OCI-LY7 (cell line): ENCODE data around the gene TMEM51. TPM values are rescaled to one million over a fixed set of nuclear protein-coding genes. Genes with fewer than 3 reads are reported as not detected.

Experiments
- BruUV-seq: library from RNA; stranded (reverse); fragments of 400-500 nt; replicated peaks from 2 replicates; lab custom pipeline; 2021; lab: Mats Ljungman, UMichigan
- CTCF ChIA-PET: fragments of 300-600 bp; sonication (Branson Sonifier 250); formaldehyde crosslinking; loops from one replicate; lab custom pipeline; 2022; ENCODE audit warnings: antibody characterized with exemption; ENCODE audit not compliant: unreplicated experiment; lab: Charles Lee
- POLR2A ChIA-PET: fragments of 300-600 bp; sonication (Branson Sonifier 250); formaldehyde crosslinking; loops from one replicate; lab custom pipeline; 2022; ENCODE audit warnings: antibody characterized with exemption; lab: Charles Lee
- DNase-seq: peaks from one replicate; pipeline ENCODE4 v3.0.0-alpha.2; 2015; ENCODE audit warnings: low spot score
- H2AFZ ChIP-seq: fragments of 200-600 bp; sonication (generic), shearing (Covaris generic); 2 replicates; pipeline ENCODE4 v1.6.1; 2014; ENCODE audit warnings: mild to moderate bottlenecking, antibody characterized with exemption, low read length, moderate library complexity
- H3K27ac ChIP-seq: fragments of 200-600 bp; sonication (generic); 2 replicates; pipeline ENCODE4 v1.5.1; 2014; ENCODE audit warnings: mixed run types, low read depth, mild to moderate bottlenecking, moderate library complexity, low read length, inconsistent platforms; ENCODE audit not compliant: poor library complexity, severe bottlenecking
- H3K36me3 ChIP-seq: fragments of 200-600 bp; sonication (generic); 2 replicates; pipeline ENCODE4 v1.6.1; 2014; ENCODE audit warnings: mild to moderate bottlenecking, antibody characterized with exemption, low read length, moderate library complexity, mixed read lengths; ENCODE audit not compliant: insufficient read depth
- H3K4me1 ChIP-seq: fragments of 200-600 bp; sonication (generic); 2 replicates; pipeline ENCODE4 v1.5.1; 2014; ENCODE audit warnings: mild to moderate bottlenecking, low read length; ENCODE audit not compliant: insufficient read depth, poor library complexity, severe bottlenecking
- H3K4me2 ChIP-seq: fragments of 200-600 bp; sonication (generic); 2 replicates; pipeline ENCODE4 v1.6.1; 2014; ENCODE audit warnings: mild to moderate bottlenecking, low read length
- H3K4me3 ChIP-seq: fragments of 200-600 bp; sonication (generic); 2 replicates; pipeline ENCODE4 v1.5.1; 2014; ENCODE audit warnings: mild to moderate bottlenecking, low read depth, low read length; ENCODE audit not compliant: poor library complexity, severe bottlenecking
- H3K79me2 ChIP-seq: fragments of 200-600 bp; sonication (generic); 2 replicates; pipeline ENCODE4 v1.6.1; 2016; ENCODE audit warnings: low read depth, mild to moderate bottlenecking, low read length, moderate library complexity, mixed read lengths; ENCODE audit not compliant: insufficient read depth
- H3K9me2 ChIP-seq: fragments of 200-600 bp; sonication (generic); 2 replicates; pipeline ENCODE4 v1.6.1; 2016; ENCODE audit warnings: mild to moderate bottlenecking, low read length, mixed read lengths; ENCODE audit not compliant: insufficient read depth
- H3K9me3 ChIP-seq: fragments of 200-600 bp; sonication (generic); 2 replicates; pipeline ENCODE4 v1.6.1; 2014; ENCODE audit warnings: mild to moderate bottlenecking, mixed run types, low read length, mixed read lengths
- H4K20me1 ChIP-seq: fragments of 200-600 bp; sonication (generic); 2 replicates; pipeline ENCODE4 v1.6.1; 2014; ENCODE audit warnings: mild to moderate bottlenecking, antibody characterized with exemption, low read length, moderate library complexity, mixed read lengths; ENCODE audit not compliant: insufficient read depth
- CTCF ChIP-seq: fragments of 200-600 bp; sonication (generic); conservative IDR thresholded peaks from 2 replicates; pipeline ENCODE4 v1.5.1; 2014; ENCODE audit warnings: mild to moderate bottlenecking, antibody characterized with exemption, low read length, moderate library complexity, mixed read lengths
- EZH2phosphoT487 ChIP-seq: fragments of 200-600 bp; sonication (generic); IDR thresholded peaks from 2 replicates; pipeline ENCODE4 v1.6.1; 2018; ENCODE audit warnings: low read depth, borderline replicate concordance, mild to moderate bottlenecking, mixed run types, antibody characterized with exemption, low read length, moderate library complexity, mixed read lengths
- intact Hi-C: fragments of 100-400 bp; cut with micrococcal nuclease; formaldehyde crosslinking; loops from one replicate; pipeline ENCODE4 v1.10.0; 2022; ENCODE audit not compliant: unreplicated experiment
- total RNA-seq, 2 experiments: library from RNA; depleted of rRNA in 1 of 2; stranded (reverse); fragments of >200 nt in 1 of 2; shearing (Covaris generic) in 1 of 2; gene quantifications; 2 replicates each; pipeline ENCODE4 v1.2.3, GENCODE V29; 2014 to 2022

TMEM51 gene
- total RNA-seq, 2 experiments from 2014 or later = not detected

- TF ChIP-seq EZH2phosphoT487 = no peak
- TF ChIP-seq CTCF = no peak
- Histone ChIP-seq H3K27ac (no peak overlapping the region), H3K4me1 (no peaks in the 10 kb centered on the region), H3K36me3 (no peaks in the 10 kb centered on the region), H2AFZ (no peak overlapping the region), H4K20me1 (no peaks in the 10 kb centered on the region), H3K79me2 (no peaks in the 10 kb centered on the region), H3K9me3 (no peaks in the 10 kb centered on the region), H3K4me2 (no peak overlapping the region), H3K9me2 (no peaks in the 10 kb centered on the region), H3K4me3 (no peak overlapping the region)
- ChIA-PET CTCF (no interaction called here), POLR2A (no interaction called here)
- no TSS peak for BruUV-seq
- DNase-seq = no peak
- intact Hi-C loops = no loop called here
Observed at GRCh38 chr1:15117671-15118325, 35.7 kb upstream of the TMEM51 start.

GRCh38 chr1:15118579-15118978 is 35.0 kb upstream of the TMEM51 start:
- no TSS peak for BruUV-seq
- CTCF ChIA-PET = no interaction called here
- POLR2A ChIA-PET = interaction anchor here (0.6 kb wide), 1 partner anchor 1538 kb away, joined by 3 read pairs; no protein-coding TSS in a partner anchor

More at GRCh38 chr1:15118579-15118978, 35.0 kb upstream of the TMEM51 start:
- no peaks in the 10 kb centered on the region for H3K9me3 ChIP-seq
- no peaks in the 10 kb centered on the region for H3K4me1 ChIP-seq
- no peak overlapping the region for H2AFZ ChIP-seq
- no peak overlapping the region for H3K27ac ChIP-seq
- no peaks in the 10 kb centered on the region for H3K9me2 ChIP-seq
- H3K4me3 ChIP-seq = no peak overlapping the region
- no peaks in the 10 kb centered on the region for H4K20me1 ChIP-seq
- H3K4me2 ChIP-seq = no peak overlapping the region
- intact Hi-C loops = no loop called here
- no peaks in the 10 kb centered on the region for H3K36me3 ChIP-seq
- no peak for TF ChIP-seq EZH2phosphoT487
- TF ChIP-seq CTCF = no peak
- no peaks in the 10 kb centered on the region for H3K79me2 ChIP-seq
- DNase-seq = no peak
